HUES64 (cell line): ENCODE measurements around the gene COL4A2.

Experiments used
- H3K27ac ChIP-seq: 2 replicates; pipeline ENCODE4 v1.7.0; 2013; ENCODE audit warnings: low read depth, low read length, inconsistent platforms
- H3K27me3 ChIP-seq: 2 replicates; pipeline ENCODE4 v1.6.1; 2013; ENCODE audit warnings: mild to moderate bottlenecking, low read length; ENCODE audit not compliant: insufficient read depth
- H3K36me3 ChIP-seq: 2 replicates; pipeline ENCODE4 v1.6.1; 2013; ENCODE audit warnings: mild to moderate bottlenecking, low read length; ENCODE audit not compliant: insufficient read depth
- H3K4me1 ChIP-seq: 2 replicates; pipeline ENCODE4 v1.6.1; 2013; ENCODE audit warnings: mild to moderate bottlenecking, low read length, moderate library complexity; ENCODE audit not compliant: insufficient read depth
- H3K4me3 ChIP-seq: 2 replicates; pipeline ENCODE4 v1.5.1; 2013; ENCODE audit warnings: mild to moderate bottlenecking, low read length, moderate library complexity
- H3K9ac ChIP-seq: 2 replicates; pipeline ENCODE4 v1.6.1; 2013; ENCODE audit warnings: mild to moderate bottlenecking, low read depth, low read length
- H3K9me3 ChIP-seq: 2 replicates; pipeline ENCODE4 v1.6.1; 2013; ENCODE audit warnings: low read depth, low read length; ENCODE audit not compliant: insufficient read depth
- WGBS: fragments of 150-250, 120-280 bp; methylation state at CpG from one replicate; pipeline ENCODE4 v1.1.7; 2013; ENCODE audit warnings: missing lambda C conversion rate; 5-methylcytosine and 5-hydroxymethylcytosine counted together

The COL4A2 gene

DNA sequence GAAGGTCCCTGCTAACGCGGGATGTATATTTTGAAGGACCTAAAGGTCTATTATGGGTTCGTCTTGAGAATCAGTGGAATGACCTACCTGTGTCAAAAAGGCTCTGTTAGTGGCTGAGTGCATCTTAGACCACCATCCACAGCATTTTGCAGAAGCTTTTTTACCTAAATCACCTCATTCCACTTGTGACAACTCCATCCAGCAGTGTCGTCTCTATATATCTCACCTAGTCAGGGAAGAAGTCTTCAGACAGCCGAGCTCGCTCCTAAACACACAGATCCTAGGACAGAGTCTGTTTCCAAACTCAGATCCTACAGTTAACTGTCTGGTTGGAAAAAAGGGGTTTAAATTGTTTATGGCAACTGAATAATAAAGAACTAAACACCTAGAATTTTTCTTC lies 33.8 kb upstream of the COL4A2 start:
- no peak overlapping the region for H3K9ac ChIP-seq
- H3K4me3 ChIP-seq = no peak overlapping the region
- no peaks in the 10 kb centered on the region for H3K36me3 ChIP-seq
- H3K9me3 ChIP-seq = no peaks in the 10 kb centered on the region
- WGBS = 90% methylated on average over 6 of the region's 6 CpGs
- no peaks in the 10 kb centered on the region for H3K27me3 ChIP-seq
- H3K4me1 ChIP-seq = no peaks in the 10 kb centered on the region; the same call in 1 of the 2 replicates
- no peak overlapping the region for H3K27ac ChIP-seq

DNA sequence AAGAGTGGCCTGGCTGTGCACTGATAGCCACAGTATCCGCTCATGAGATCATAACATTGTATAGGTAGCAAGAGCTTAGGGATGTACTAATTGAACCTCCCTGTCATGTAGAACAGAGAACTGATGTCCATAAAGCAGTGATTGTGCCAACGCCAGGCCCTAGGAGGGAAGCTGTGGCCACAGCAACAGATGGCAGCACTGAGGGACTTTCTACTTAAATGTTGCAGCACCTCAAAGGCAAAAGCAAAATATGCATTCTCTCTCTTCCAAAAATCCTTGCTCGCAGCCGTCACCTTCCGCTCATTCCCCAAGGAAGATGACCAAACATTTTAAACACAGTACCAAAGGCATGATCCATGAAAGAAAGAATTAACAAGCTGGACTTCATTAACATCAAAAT lies 32.4 kb upstream of the COL4A2 start:
- Histone ChIP-seq H3K4me1 (no peaks in the 10 kb centered on the region; the same call in 1 of the 2 replicates), H3K9ac (no peak overlapping the region), H3K27ac (no peak overlapping the region), H3K36me3 (no peaks in the 10 kb centered on the region), H3K9me3 (no peaks in the 10 kb centered on the region), H3K4me3 (no peak overlapping the region), H3K27me3 (no peaks in the 10 kb centered on the region)
- WGBS = 90% methylated on average over 5 of the region's 5 CpGs

DNA sequence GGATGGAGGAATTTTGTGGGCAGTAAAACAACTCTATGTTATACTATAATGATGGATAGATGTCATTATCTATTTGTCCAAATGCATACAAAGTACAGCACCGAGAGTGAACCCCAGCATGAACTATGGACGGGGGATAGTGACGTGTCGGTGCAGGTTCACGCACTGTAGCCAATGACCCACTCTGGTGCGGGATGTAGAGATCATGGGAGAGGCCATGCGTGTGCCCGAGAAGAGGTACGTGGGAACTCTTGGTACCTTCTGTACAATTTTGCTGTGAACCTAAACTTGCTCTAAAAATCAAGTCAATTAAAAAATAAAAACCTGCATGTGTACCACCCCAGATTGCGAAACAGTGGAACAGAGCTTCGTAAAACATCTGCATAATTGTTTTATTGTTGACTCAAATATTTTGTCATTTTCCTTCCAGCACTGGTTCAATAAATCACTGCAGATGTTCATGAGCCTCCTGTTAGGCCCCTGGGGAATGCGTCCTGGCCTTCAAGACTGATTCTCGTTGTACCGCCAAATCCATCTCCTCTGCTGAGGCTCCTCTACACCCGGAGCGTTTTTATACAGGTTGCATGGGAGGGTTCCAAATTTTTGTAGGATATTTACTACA lies 31.0 kb upstream of the COL4A2 start:
- no peaks in the 10 kb centered on the region for H3K27me3 ChIP-seq
- H3K4me3 ChIP-seq = no peak overlapping the region
- H3K36me3 ChIP-seq = no peaks in the 10 kb centered on the region
- no peak overlapping the region for H3K27ac ChIP-seq
- WGBS = 84% methylated on average over 16 of the region's 16 CpGs
- no peaks in the 10 kb centered on the region; the same call in 1 of the 2 replicates for H3K4me1 ChIP-seq
- H3K9me3 ChIP-seq = no peaks in the 10 kb centered on the region
- H3K9ac ChIP-seq = no peak overlapping the region

DNA sequence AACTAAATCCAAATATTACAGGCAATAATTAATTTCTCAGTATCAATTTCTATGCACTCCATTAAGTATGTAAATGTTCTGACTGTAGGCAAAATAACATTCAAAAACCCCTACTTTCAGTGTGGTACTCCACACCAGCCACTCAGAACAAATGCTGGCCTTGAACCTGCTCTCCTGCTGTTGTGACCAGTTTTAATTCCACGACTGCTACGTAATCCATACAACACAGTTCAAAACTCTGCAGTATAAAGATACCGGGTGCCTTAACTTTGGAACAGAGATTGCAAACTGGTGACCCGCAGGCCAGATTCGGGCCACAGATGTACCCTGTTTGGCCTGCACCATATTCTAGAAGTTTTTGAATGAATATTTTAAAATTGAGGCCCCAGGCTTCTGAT lies 30.5 kb upstream of the COL4A2 start:
- no peak overlapping the region for H3K9ac ChIP-seq
- no peak overlapping the region for H3K4me3 ChIP-seq
- no peaks in the 10 kb centered on the region; the same call in 1 of the 2 replicates for H3K4me1 ChIP-seq
- H3K27ac ChIP-seq = no peak overlapping the region
- WGBS = 96% methylated on average over 5 of the region's 5 CpGs
- no peaks in the 10 kb centered on the region for H3K36me3 ChIP-seq
- H3K27me3 ChIP-seq = no peaks in the 10 kb centered on the region
- H3K9me3 ChIP-seq = no peaks in the 10 kb centered on the region

DNA sequence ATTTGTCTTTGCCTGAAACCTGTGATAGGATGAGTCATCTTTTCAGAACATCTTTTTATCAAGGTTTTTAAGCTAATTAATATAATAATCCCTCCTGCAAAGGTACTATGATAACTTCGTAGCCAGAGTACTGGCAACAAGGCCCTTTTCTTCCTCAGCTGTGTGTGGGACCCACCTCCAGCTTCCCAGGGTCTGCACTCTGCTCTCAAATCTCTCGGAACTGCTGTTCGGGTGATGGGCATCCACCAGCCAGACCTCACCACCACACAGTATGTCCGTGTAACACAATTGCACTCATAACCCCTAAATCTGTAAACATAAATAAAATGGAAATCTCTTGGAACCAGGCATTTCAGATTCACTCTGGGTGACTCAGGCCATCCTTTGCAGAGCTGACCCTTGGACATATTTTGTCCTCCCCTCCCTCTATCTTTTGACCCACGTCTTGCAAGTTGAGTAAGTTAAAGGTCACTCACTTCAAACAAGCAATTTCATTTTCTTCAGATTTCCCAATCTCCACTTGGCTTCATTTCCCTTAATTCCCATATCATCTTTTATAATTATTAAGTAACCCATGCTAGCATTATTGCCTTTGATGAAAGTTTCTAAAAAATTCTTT lies 29.6 kb upstream of the COL4A2 start:
- Histone ChIP-seq H3K36me3 (no peaks in the 10 kb centered on the region; the same call in 1 of the 2 replicates), H3K9me3 (no peaks in the 10 kb centered on the region), H3K9ac (no peak overlapping the region), H3K4me3 (no peak overlapping the region), H3K27ac (no peak overlapping the region), H3K27me3 (no peaks in the 10 kb centered on the region), H3K4me1 (no peaks in the 10 kb centered on the region; the same call in 1 of the 2 replicates)
- 83% methylated on average over 5 of the region's 5 CpGs for WGBS

DNA sequence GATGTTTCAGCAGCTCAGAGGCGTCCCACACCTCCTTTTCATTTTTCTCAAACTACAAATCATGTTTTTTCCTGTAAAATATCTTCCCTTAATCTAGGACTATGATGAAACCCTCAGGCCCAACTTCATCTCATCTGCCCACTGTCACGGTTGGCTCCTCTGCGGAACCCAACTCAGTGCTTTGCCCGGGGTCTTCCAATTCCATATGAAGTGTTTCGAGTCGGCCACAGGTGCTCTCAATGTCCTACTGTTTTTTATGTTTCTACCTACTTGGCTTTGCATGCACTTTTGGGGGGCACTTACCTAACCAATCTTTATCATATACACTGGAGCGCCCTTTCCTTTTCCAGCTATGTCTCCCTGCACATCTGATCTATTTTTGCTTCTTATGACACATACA lies 28.2 kb upstream of the COL4A2 start:
- Histone ChIP-seq H3K27me3 (no peaks in the 10 kb centered on the region), H3K36me3 (no peaks in the 10 kb centered on the region; the same call in 1 of the 2 replicates), H3K27ac (no peak overlapping the region), H3K9ac (no peak overlapping the region), H3K9me3 (no peaks in the 10 kb centered on the region), H3K4me3 (no peak overlapping the region), H3K4me1 (no peaks in the 10 kb centered on the region; the same call in 1 of the 2 replicates)
- WGBS = 92% methylated on average over 7 of the region's 7 CpGs

DNA sequence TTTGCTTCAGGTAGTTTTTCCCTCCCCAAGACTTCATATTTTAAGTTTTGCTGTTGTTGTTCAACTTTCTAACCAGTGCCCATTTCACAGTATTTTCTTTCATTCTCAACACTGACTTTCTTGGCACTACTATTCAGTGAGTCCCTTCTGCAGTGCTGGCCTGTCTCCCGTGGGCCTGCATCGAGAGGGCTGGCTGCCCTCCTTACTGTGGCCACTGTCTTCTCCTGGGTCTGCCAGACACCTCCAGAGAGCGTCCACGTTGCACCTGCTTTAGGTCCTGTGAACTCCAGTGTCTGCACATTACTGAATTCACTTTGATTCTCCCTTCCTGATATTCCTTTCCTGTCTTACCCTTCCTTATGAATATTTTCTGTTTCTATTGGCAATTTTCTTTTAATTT lies 27.4 kb upstream of the COL4A2 start:
- Histone ChIP-seq H3K27me3 (no peaks in the 10 kb centered on the region), H3K4me1 (no peaks in the 10 kb centered on the region; the same call in 1 of the 2 replicates), H3K9me3 (no peaks in the 10 kb centered on the region), H3K9ac (no peak overlapping the region), H3K36me3 (no peaks in the 10 kb centered on the region; the same call in 1 of the 2 replicates), H3K4me3 (no peak overlapping the region), H3K27ac (no peak overlapping the region)
- WGBS = 94% methylated on average over 4 of the region's 4 CpGs

DNA sequence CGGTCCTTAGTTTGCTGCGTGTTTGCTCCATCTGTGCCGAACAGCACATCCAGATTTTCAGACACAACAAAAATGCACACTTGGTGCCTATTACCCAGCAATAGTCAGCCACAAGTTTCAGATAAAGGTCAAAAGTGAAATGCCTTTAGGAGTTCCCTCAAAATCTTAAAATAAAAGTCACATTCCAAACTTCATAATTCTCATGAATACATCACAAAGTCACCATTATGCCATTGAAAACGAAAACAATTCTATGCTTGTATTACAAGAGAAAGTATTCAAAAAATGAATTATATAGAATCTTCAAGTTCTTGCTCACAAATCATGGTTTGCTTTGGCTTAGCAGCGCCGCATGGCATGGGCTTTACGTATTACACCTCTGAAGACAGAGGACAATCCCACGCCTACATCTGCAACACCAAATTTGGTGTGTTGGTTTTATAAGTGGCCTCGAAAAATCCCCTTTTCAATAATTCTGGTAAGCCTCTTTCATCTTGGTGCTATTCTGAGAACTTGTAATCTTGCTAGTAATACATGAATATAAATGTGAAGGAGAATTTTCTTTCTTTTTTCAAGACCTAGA lies 26.8 kb upstream of the COL4A2 start:
- H3K9me3 ChIP-seq = no peaks in the 10 kb centered on the region
- H3K4me3 ChIP-seq = no peak overlapping the region
- H3K9ac ChIP-seq = no peak overlapping the region
- H3K4me1 ChIP-seq = no peaks in the 10 kb centered on the region
- no peaks in the 10 kb centered on the region; the same call in 1 of the 2 replicates for H3K36me3 ChIP-seq
- no peaks in the 10 kb centered on the region for H3K27me3 ChIP-seq
- H3K27ac ChIP-seq = no peak overlapping the region
- WGBS = 96% methylated on average over 7 of the region's 9 CpGs

DNA sequence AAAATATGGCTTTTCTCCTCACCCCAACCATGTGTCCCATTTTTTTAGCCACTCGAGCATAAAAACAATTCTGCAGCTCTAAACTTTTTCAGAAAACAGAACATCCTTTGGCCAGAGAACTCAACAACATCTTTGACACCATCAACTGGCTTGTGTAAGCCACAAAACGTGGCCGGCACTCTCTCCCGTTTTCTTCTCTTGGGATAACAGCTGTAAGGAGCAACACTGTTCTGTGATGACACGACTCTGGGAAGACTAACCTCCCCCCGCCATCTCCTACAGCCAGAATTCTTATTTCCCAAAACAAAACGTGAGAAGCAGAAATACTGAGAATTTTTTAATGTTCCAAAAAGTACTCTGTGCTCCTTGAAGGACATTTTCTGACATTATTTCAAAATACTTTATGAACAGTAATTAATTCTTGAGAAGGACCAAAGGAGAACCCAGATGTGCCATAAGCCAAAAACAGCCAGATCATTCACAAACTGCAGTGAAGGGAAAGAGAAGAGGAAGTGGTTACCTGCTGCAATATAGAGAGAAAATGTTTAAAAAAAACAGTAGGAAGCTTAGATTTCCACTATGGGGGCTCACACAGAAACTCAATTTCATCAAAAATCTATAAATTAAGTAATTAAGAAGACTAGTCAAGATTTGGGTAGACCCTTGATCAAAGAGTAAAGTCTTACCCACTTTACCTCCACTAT lies 25.9 kb upstream of the COL4A2 start:
- Histone ChIP-seq H3K36me3 (no peaks in the 10 kb centered on the region; the same call in 1 of the 2 replicates), H3K9ac (no peak overlapping the region), H3K27me3 (no peaks in the 10 kb centered on the region), H3K4me3 (no peak overlapping the region), H3K4me1 (no peaks in the 10 kb centered on the region), H3K9me3 (no peaks in the 10 kb centered on the region), H3K27ac (no peak overlapping the region)
- WGBS = 92% methylated on average over 7 of the region's 7 CpGs

DNA sequence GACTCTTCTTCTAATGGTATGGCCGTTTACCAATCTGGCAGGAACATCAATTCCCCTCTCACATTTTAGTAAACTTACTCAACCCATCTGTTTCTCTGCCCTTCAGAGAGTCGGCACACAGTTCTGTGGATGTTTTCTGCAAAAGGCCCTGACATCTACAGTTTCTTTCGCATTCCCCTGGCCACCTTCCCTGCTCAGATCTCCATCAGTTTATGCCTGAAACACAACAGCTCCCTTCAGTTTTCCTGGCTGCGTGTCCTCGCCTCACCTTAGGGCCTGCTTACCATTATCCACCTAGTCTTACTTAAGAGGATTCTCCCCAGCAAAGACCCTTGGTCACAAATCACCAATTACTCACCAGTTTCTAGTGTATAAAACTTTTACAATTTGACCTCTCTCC lies 25.3 kb upstream of the COL4A2 start:
- H3K9me3 ChIP-seq = no peaks in the 10 kb centered on the region
- no peak overlapping the region for H3K4me3 ChIP-seq
- WGBS = 95% methylated on average over 5 of the region's 5 CpGs
- H3K27ac ChIP-seq = no peak overlapping the region
- H3K27me3 ChIP-seq = no peaks in the 10 kb centered on the region
- H3K9ac ChIP-seq = no peak overlapping the region
- no peaks in the 10 kb centered on the region; the same call in 1 of the 2 replicates for H3K4me1 ChIP-seq
- no peaks in the 10 kb centered on the region; the same call in 1 of the 2 replicates for H3K36me3 ChIP-seq

DNA sequence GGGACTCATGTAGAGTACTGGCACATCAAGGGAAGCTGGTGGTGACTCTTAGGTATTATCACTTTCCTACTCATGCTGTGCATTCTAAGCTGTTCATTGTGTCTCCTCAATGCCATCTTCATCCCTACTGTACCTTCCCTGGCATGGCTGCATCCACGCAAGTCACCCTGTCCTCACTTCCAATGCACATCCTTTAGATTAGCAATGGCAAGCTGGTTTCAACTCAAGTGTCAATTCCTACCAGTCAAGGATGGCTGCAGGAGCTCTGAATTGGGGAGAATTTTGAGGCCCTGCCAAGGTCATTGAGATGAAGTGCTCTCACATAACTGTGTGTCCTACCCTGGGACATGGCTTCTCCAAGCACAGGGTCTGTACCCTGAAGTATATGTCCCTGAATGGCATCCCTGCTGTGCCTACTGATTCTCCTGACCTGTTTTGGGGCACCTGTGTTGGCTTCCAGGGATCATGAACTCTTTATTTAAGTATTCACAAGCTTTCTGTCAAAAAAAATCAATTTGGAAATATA lies 24.7 kb upstream of the COL4A2 start:
- no peak overlapping the region for H3K27ac ChIP-seq
- H3K9ac ChIP-seq = no peak overlapping the region
- H3K36me3 ChIP-seq = no peaks in the 10 kb centered on the region; the same call in 1 of the 2 replicates
- WGBS = 90% methylated on average over 1 of the region's 1 CpG
- H3K4me1 ChIP-seq = no peaks in the 10 kb centered on the region; the same call in 1 of the 2 replicates
- H3K4me3 ChIP-seq = no peak overlapping the region
- H3K27me3 ChIP-seq = no peaks in the 10 kb centered on the region
- no peaks in the 10 kb centered on the region for H3K9me3 ChIP-seq
